NK-92 (cell line): ENCODE results near the gene C5orf15.

ENCODE experiments used
- DNase-seq: peaks from one replicate; lab custom pipeline; 2025; ENCODE audit not compliant: unreplicated experiment; lab: John Stamatoyannopoulos, UW

C5orf15 gene

GRCh38 chr5:133968204-133968980 is at the start of gene C5orf15:
C5orf15 (minus strand) TSS chr5:133968625; CDS start chr5:133968584, 41 bp downstream.
- peak; percentile 39 for DNase-seq

- DNase-seq = no peak
These were observed 39.9 kb upstream of the C5orf15 start for GRCh38 chr5:134008266-134008749.

- no peak for DNase-seq
These were observed 39.3 kb upstream of the C5orf15 start for GRCh38 chr5:134007581-134008265.

- no peak for DNase-seq
These were observed 37.7 kb upstream of the C5orf15 start for GRCh38 chr5:134006115-134006514.

- no peak for DNase-seq
These were observed 37.1 kb upstream of the C5orf15 start for GRCh38 chr5:134005417-134006061.

- DNase-seq = no peak
These were observed 36.4 kb upstream of the C5orf15 start, which contains the start of gene VDAC1 for GRCh38 chr5:134004626-134005416. VDAC1 (minus strand) TSS chr5:134004975; CDS start chr5:133993012, 11,963 bp downstream.

- DNase-seq = no peak
These were observed 35.6 kb upstream of the C5orf15 start for GRCh38 chr5:134003817-134004625.

GRCh38 chr5:134003064-134003816 is 34.8 kb upstream of the C5orf15 start:
- DNase-seq = no peak

GRCh38 chr5:134001938-134002731 is 33.7 kb upstream of the C5orf15 start:
- no peak for DNase-seq

GRCh38 chr5:134000696-134001453 is 32.5 kb upstream of the C5orf15 start:
- DNase-seq = no peak

GRCh38 chr5:134000091-134000511 is 31.7 kb upstream of the C5orf15 start:
- DNase-seq = no peak

- no peak for DNase-seq
These were observed 30.4 kb upstream of the C5orf15 start for GRCh38 chr5:133998807-133999206.

GRCh38 chr5:133998042-133998441 is 29.6 kb upstream of the C5orf15 start:
- no peak for DNase-seq

- no peak for DNase-seq
These were observed 28.3 kb upstream of the C5orf15 start for GRCh38 chr5:133996683-133997252.

GRCh38 chr5:133995883-133996563 is 27.6 kb upstream of the C5orf15 start:
- DNase-seq = no peak

- DNase-seq = no peak
These were observed 26.9 kb upstream of the C5orf15 start for GRCh38 chr5:133995341-133995740.

GRCh38 chr5:133994990-133995333 is 26.5 kb upstream of the C5orf15 start:
- no peak for DNase-seq
